Measurements from ENCODE around the gene ZNF554. TPM values are rescaled to one million over a fixed set of nuclear protein-coding genes. Genes with fewer than 3 reads are reported as not detected.
"Not testable (repeated sequence)": the region's sequence is repeated elsewhere in the genome, so short reads cannot be mapped to it uniquely, and the experiment has no call there.

Gene ZNF554
- total RNA-seq, 2 experiments from 2014 or later: 1.2 to 1.3 TPM

GRCh38 chr19:2810141-2811091 is 9.3 kb upstream of the ZNF554 start:
- no peak overlapping the region for H3K27ac Mint-ChIP-seq
- no peaks in the 10 kb centered on the region for H3K4me1 Mint-ChIP-seq
- peaks cover 12% of the 10 kb centered on the region for H3K36me3 Mint-ChIP-seq
- H3K4me3 Mint-ChIP-seq: no peak overlapping the region
- no peaks in the 10 kb centered on the region for H3K9me3 Mint-ChIP-seq
- H3K27me3 Mint-ChIP-seq: no peaks in the 10 kb centered on the region
- DNase-seq: no peak

GRCh38 chr19:2811221-2811722 is 8.4 kb upstream of the ZNF554 start:
- no peaks in the 10 kb centered on the region for H3K27me3 Mint-ChIP-seq
- no peaks in the 10 kb centered on the region for H3K4me1 Mint-ChIP-seq
- H3K27ac Mint-ChIP-seq: no peak overlapping the region
- DNase-seq: no peak
- peaks cover 10% of the 10 kb centered on the region for H3K36me3 Mint-ChIP-seq
- no peak overlapping the region for H3K4me3 Mint-ChIP-seq
- H3K9me3 Mint-ChIP-seq: no peaks in the 10 kb centered on the region

GRCh38 chr19:2811735-2812413 is 7.8 kb upstream of the ZNF554 start:
- H3K27me3 Mint-ChIP-seq: no peaks in the 10 kb centered on the region
- no peaks in the 10 kb centered on the region for H3K9me3 Mint-ChIP-seq
- no peak overlapping the region for H3K4me3 Mint-ChIP-seq
- DNase-seq: no peak
- no peaks in the 10 kb centered on the region for H3K4me1 Mint-ChIP-seq
- peaks cover 10% of the 10 kb centered on the region for H3K36me3 Mint-ChIP-seq
- H3K27ac Mint-ChIP-seq: no peak overlapping the region

DNA sequence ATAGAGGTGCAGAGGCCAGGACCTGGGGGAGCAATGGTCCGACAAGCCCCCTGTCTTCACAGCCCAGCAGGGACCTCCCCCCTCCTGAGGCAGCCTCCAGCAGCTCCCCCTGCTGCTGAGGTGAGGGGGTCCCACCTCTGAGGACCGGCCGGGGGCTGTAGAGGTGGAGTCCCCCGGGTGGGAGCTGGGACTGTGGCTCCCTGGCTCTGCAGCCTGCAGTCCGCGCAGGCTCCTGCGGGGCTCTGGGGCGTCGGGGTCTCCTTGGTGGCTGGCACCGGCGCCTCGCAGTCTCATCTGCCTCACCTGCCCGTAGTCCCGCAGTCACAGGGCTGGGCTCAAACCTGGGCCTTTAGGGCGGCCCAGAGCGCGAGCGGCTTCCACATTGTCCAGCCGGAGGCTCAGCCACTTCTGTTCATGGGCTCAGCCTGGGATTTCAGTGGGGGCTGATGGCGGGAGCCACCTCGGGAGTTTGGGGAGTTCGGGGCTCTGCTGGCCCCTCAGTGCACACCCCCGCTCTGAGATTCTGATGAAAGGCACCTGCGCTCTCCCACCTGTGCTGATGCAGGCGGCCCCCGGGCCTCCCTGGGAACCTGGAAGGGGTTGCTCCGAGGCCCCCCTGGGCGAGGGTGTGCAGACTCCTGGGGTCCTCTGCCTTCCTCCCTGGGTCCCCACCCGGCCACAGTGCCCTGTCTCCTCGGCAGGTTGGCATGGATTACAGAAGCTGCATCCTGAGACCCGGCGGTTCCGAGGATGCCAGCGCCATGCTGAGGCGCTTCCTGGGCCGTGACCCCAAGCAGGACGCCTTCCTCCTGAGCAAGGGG is 7.0 kb upstream of the ZNF554 start:
- Mint-ChIP-seq H3K36me3 (peaks cover 10% of the 10 kb centered on the region), H3K27me3 (no peaks in the 10 kb centered on the region), H3K9me3 (no peaks in the 10 kb centered on the region), H3K27ac (no peak overlapping the region), H3K4me3 (no peak overlapping the region), H3K4me1 (peaks cover 2% of the 10 kb centered on the region)
- DNase-seq: no peak

GRCh38 chr19:2813235-2814160 is 6.2 kb upstream of the ZNF554 start:
- no peak overlapping the region for H3K4me3 Mint-ChIP-seq
- no peak overlapping the region for H3K27ac Mint-ChIP-seq
- peaks cover 2% of the 10 kb centered on the region for H3K4me1 Mint-ChIP-seq
- H3K36me3 Mint-ChIP-seq: peaks cover 10% of the 10 kb centered on the region
- no peaks in the 10 kb centered on the region for H3K9me3 Mint-ChIP-seq
- no peaks in the 10 kb centered on the region for H3K27me3 Mint-ChIP-seq
- no peak for DNase-seq

- Mint-ChIP-seq H3K27me3 (no peaks in the 10 kb centered on the region), H3K4me1 (peaks cover 2% of the 10 kb centered on the region), H3K36me3 (peaks cover 4% of the 10 kb centered on the region), H3K27ac (no peak overlapping the region), H3K9me3 (no peaks in the 10 kb centered on the region), H3K4me3 (no peak overlapping the region)
- DNase-seq: no peak
Observed at GRCh38 chr19:2814426-2814825, 5.2 kb upstream of the ZNF554 start.

DNA sequence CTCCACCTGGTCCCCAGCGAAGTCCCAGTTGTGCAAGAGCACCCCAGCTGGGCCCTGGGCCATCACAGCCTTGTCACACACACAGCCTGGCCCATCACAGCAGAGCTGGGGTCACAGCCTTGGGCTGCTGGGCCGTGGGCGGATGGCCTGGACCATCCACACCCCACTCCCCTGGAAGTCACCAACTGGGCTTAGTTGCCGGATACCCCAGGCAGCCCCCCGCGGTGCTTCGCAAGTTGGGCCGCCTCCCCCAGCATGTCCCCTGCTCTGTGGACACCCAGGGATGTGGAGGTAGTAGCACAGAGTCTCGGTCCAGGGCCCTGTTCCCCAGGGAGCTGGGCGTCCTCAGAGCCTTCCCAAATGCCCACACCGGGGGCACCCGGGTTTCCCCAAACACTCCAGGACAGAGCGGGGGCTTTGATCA is 4.5 kb upstream of the ZNF554 start:
- peaks cover 2% of the 10 kb centered on the region for H3K4me1 Mint-ChIP-seq
- no peaks in the 10 kb centered on the region for H3K9me3 Mint-ChIP-seq
- H3K27ac Mint-ChIP-seq: no peak overlapping the region
- no peak for DNase-seq
- peaks cover 4% of the 10 kb centered on the region for H3K36me3 Mint-ChIP-seq
- H3K27me3 Mint-ChIP-seq: no peaks in the 10 kb centered on the region
- no peak overlapping the region for H3K4me3 Mint-ChIP-seq

GRCh38 chr19:2815923-2816322 is 3.7 kb upstream of the ZNF554 start:
- Mint-ChIP-seq H3K4me1 (peaks cover 2% of the 10 kb centered on the region), H3K9me3 (no peaks in the 10 kb centered on the region), H3K27ac (no peak overlapping the region), H3K27me3 (no peaks in the 10 kb centered on the region), H3K4me3 (no peak overlapping the region), H3K36me3 (peaks cover 4% of the 10 kb centered on the region)
- DNase-seq: no peak

DNA sequence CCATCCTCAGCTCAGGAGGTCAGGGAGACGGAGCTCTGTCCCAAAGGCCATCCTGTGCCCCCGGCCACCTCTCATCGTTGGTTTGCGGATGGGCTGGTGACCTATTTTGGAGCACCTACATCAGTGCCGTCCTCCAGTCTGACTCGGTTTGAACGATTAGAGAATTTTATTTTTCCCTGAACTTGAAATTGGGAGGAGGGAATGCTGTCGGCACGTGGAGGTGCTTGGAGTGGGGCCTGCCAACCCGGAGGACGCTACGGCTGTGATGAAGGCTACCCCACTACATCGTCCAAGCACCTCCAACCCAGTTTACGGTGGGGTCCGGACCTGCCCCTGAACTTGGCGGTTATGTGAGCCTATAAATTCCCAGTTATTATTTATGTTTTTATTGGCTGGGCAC is 3.0 kb upstream of the ZNF554 start:
- Mint-ChIP-seq H3K36me3 (peaks cover 4% of the 10 kb centered on the region), H3K27me3 (no peaks in the 10 kb centered on the region), H3K4me3 (no peak overlapping the region), H3K9me3 (no peaks in the 10 kb centered on the region), H3K4me1 (peaks cover 2% of the 10 kb centered on the region), H3K27ac (no peak overlapping the region)
- no peak for DNase-seq

DNA sequence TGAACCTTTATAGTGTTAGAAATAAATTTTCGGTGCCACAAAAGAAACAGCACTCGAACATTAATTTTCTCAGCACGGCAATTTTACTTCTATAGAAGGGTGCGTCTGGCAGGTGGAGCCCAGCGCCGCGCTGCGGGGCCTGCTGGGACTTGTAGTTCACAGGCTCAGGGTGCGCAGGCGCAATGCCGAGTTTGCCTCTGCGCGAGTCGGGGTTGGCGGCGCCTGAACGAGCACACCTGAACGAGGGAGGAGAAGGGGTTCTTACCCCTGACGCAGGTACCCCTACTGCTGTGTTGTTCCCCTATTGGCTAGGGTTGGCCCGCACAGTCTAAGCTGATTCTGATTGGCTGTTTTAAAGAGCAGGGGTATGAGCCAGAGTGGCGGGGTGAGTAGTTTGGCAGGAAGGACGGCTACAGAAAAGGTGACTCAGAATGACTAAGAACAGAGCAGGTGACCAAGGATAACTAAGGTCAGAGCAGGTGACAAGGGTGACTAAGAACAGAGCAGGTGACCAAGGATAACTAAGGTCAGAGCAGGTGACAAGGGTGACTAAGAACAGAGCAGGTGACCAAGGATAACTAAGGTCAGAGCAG is 2.3 kb upstream of the ZNF554 start:
- H3K9me3 Mint-ChIP-seq, H3K4me3 Mint-ChIP-seq, H3K27ac Mint-ChIP-seq, H3K27me3 Mint-ChIP-seq, DNase-seq, H3K36me3 Mint-ChIP-seq, H3K4me1 Mint-ChIP-seq: not testable (repeated sequence)

- Mint-ChIP-seq H3K27me3 (no peaks in the 10 kb centered on the region), H3K4me3 (peak overlapping the region; percentile 84), H3K4me1 (peaks cover 2% of the 10 kb centered on the region), H3K36me3 (no peaks in the 10 kb centered on the region), H3K27ac (no peak overlapping the region), H3K9me3 (no peaks in the 10 kb centered on the region)
- no peak for DNase-seq
Observed at GRCh38 chr19:2820112-2820702, 539 bp downstream of the ZNF554 start.

DNA sequence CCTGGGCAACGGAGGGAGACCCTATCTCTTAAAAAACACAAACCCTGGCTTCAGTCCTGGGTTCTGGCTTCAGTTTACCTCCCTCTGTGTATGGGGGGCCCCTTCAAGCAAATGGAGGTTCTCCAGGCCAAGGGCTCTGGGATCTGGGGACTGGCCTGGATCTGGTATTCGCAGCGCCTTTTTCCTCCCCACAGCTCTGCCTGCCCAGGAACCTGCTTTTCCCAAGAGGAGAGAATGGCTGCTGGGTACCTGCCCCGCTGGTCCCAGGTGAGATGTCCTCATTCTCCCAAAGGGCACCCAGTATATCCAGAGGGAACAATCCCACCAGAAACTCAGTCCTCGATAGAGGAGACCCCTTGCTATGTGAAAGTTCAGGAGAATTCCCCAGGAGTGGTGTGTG is 3.2 kb downstream of the ZNF554 start:
- Mint-ChIP-seq H3K9me3 (peaks cover 3% of the 10 kb centered on the region), H3K4me1 (no peaks in the 10 kb centered on the region), H3K36me3 (peaks cover 6% of the 10 kb centered on the region), H3K27me3 (no peaks in the 10 kb centered on the region), H3K27ac (no peak overlapping the region), H3K4me3 (no peak overlapping the region)
- DNase-seq: no peak

DNA sequence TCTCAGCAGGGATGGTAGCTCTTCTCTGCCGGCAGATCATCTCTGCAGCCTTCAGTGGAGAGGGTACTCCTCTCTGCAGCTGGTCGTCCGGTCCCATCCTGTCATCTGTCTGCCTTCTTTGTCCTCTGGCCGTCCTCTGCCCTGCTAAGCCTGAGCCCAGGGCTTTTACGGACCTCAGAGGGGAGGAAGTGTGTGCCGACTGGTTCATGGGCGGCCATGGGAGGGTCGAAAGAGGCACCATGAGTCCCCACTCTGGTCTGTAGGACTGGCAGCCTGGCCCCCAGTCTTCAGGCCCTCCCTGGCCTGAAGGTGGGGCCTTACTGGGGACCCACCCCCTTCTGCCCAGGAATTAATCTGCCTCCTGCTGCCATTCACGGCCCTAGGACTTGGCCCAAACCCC is 4.0 kb downstream of the ZNF554 start:
- no peak overlapping the region for H3K4me3 Mint-ChIP-seq

More for the DNA sequence above, 4.0 kb downstream of the ZNF554 start:
- H3K9me3 Mint-ChIP-seq: peaks cover 9% of the 10 kb centered on the region
- no peaks in the 10 kb centered on the region for H3K27me3 Mint-ChIP-seq
- DNase-seq: no peak
- no peak overlapping the region for H3K27ac Mint-ChIP-seq
- no peaks in the 10 kb centered on the region for H3K4me1 Mint-ChIP-seq
- H3K36me3 Mint-ChIP-seq: peaks cover 14% of the 10 kb centered on the region

Measured in activated naive CD8-positive, alpha-beta T cell treated with anti-CD3 and anti-CD28 coated beads for 36 hours (primary cell).